ENCODE results near the gene BLOC1S4. TPM values are rescaled to one million over a fixed set of nuclear protein-coding genes. Genes with fewer than 3 reads are reported as not detected.

The BLOC1S4 gene
- total RNA-seq, 3 donors from 2014 or later: 18.9 to 23.6 (median 19.8) TPM

GRCh38 chr4:6693231-6694176 lies 22.5 kb upstream of the BLOC1S4 start, which contains the start of gene S100P:
Gene S100P (plus strand): TSS chr4:6693878. CDS start chr4:6693933, 55 bp downstream.
- Histone ChIP-seq H3K27ac (peak within 1 kb of the TSS; percentile 48 to 57), H3K4me3 (no peak within 1 kb of the TSS), H3K27me3 (peaks cover 0 to 3% of the 10 kb centered on the region in 2 donors), H3K36me3 (no peaks in the 10 kb centered on the region), H3K9me3 (no peaks in the 10 kb centered on the region), H3K4me1 (peaks cover 7 to 12% of the 10 kb centered on the region in 2 donors)
- TF ChIP-seq, protein P1, sequence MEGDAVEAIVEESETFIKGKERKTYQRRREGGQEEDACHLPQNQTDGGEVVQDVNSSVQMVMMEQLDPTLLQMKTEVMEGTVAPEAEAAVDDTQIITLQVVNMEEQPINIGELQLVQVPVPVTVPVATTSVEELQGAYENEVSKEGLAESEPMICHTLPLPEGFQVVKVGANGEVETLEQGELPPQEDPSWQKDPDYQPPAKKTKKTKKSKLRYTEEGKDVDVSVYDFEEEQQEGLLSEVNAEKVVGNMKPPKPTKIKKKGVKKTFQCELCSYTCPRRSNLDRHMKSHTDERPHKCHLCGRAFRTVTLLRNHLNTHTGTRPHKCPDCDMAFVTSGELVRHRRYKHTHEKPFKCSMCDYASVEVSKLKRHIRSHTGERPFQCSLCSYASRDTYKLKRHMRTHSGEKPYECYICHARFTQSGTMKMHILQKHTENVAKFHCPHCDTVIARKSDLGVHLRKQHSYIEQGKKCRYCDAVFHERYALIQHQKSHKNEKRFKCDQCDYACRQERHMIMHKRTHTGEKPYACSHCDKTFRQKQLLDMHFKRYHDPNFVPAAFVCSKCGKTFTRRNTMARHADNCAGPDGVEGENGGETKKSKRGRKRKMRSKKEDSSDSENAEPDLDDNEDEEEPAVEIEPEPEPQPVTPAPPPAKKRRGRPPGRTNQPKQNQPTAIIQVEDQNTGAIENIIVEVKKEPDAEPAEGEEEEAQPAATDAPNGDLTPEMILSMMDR (IDR thresholded peaks at IDR 0.05): no peak
- TF ChIP-seq POLR2A (IDR thresholded peaks at IDR 0.05) (no peak), POLR2AphosphoS5 (IDR thresholded peaks at IDR 0.05) (no peak)
- intact Hi-C loops (cut with DNase I; ENCODE audit: low total_unique reads): no loop called here
- no peak for DNase-seq (ENCODE audit: low spot score in 2 of 2)

- Histone ChIP-seq H3K4me3 (no peak overlapping the region), H3K27ac (peak overlapping the region; percentile 33 to 43), H3K36me3 (no peaks in the 10 kb centered on the region), H3K27me3 (peaks cover 0 to 3% of the 10 kb centered on the region in 2 donors), H3K9me3 (no peaks in the 10 kb centered on the region), H3K4me1 (peaks cover 4 to 10% of the 10 kb centered on the region in 2 donors)
- no peak for DNase-seq (ENCODE audit: low spot score in 2 of 2)
- intact Hi-C loops (cut with DNase I; ENCODE audit: low total_unique reads): no loop called here
- no peak for TF ChIP-seq POLR2AphosphoS5 (IDR thresholded peaks at IDR 0.05)
- TF ChIP-seq POLR2A (IDR thresholded peaks at IDR 0.05): no peak
- TF ChIP-seq, protein P1 (IDR thresholded peaks at IDR 0.05): no peak
Measured at GRCh38 chr4:6694177-6694901, 21.6 kb upstream of the BLOC1S4 start.

- intact Hi-C loops (cut with DNase I; ENCODE audit: low total_unique reads): no loop called here
- peaks cover 0 to 3% of the 10 kb centered on the region in 2 donors for H3K27me3 ChIP-seq
- H3K9me3 ChIP-seq: no peaks in the 10 kb centered on the region
- DNase-seq (ENCODE audit: low spot score in 2 of 2): peak; percentile 62 to 92
- H3K27ac ChIP-seq: peak overlapping the region; percentile 84 to 88
- H3K4me3 ChIP-seq: peak overlapping the region in 1 of 3 donors; percentile 22
- peaks cover 3 to 10% of the 10 kb centered on the region in 2 donors for H3K4me1 ChIP-seq
- no peaks in the 10 kb centered on the region for H3K36me3 ChIP-seq
- TF ChIP-seq POLR2A (IDR thresholded peaks at IDR 0.05): no peak
- no peak for TF ChIP-seq POLR2AphosphoS5 (IDR thresholded peaks at IDR 0.05)
- TF ChIP-seq, protein P1 (IDR thresholded peaks at IDR 0.05): no peak
Measured at GRCh38 chr4:6695660-6696610, 20.0 kb upstream of the BLOC1S4 start.

DNA sequence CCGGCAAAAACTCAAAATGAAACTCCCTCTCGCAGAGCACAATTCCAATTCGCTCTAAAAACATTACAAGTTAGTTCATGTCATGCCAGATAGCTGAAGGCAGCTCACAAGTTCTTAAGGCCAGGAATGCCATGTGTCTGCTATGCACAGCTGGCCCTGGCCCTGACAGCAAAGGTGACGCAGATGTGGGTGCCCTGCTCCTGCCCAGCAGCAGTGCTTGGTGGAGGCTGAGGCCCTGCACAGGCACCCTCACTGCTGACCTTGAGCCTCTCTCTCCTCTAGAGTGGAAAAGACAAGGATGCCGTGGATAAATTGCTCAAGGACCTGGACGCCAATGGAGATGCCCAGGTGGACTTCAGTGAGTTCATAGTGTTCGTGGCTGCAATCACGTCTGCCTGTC lies 19.4 kb upstream of the BLOC1S4 start:
- H3K27ac ChIP-seq: peak overlapping the region; percentile 84 to 88
- H3K27me3 ChIP-seq: peaks cover 0 to 3% of the 10 kb centered on the region in 2 donors
- peaks cover 3 to 10% of the 10 kb centered on the region in 2 donors for H3K4me1 ChIP-seq

More for the DNA sequence above, 19.4 kb upstream of the BLOC1S4 start:
- Histone ChIP-seq H3K36me3 (no peaks in the 10 kb centered on the region), H3K4me3 (peak overlapping the region in 1 of 3 donors; percentile 0), H3K9me3 (no peaks in the 10 kb centered on the region)
- TF ChIP-seq POLR2A (IDR thresholded peaks at IDR 0.05) (no peak), POLR2AphosphoS5 (IDR thresholded peaks at IDR 0.05) (no peak)
- TF ChIP-seq, protein P1 (IDR thresholded peaks at IDR 0.05): no peak
- no peak for DNase-seq (ENCODE audit: low spot score in 2 of 2)
- intact Hi-C loops (cut with DNase I; ENCODE audit: low total_unique reads): no loop called here
